ENCODE measurements around the gene S100Z. TPM values are rescaled to one million over a fixed set of nuclear protein-coding genes. Genes with fewer than 3 reads are reported as not detected.
A peak's percentile ranks its signal among the peaks of the same experiment; 100 is the strongest.
"Not testable (repeated sequence)": the region's sequence is repeated elsewhere in the genome, so short reads cannot be mapped to it uniquely, and the experiment has no call there.

S100Z gene
- total RNA-seq, 1 donor from 2014 or later: not detected

- Mint-ChIP-seq H3K9me3 (ENCODE audit: unreplicated experiment) (no peaks in the 10 kb centered on the region), H3K27me3 (ENCODE audit: unreplicated experiment) (peaks cover 3% of the 10 kb centered on the region), H3K4me3 (ENCODE audit: unreplicated experiment) (peak within 1 kb of the TSS; percentile 80), H3K36me3 (ENCODE audit: unreplicated experiment) (no peaks in the 10 kb centered on the region), H3K27ac (ENCODE audit: unreplicated experiment) (no peak within 1 kb of the TSS), H3K4me1 (ENCODE audit: low read depth, unreplicated experiment) (no peaks in the 10 kb centered on the region)
- TF ChIP-seq, protein P1, sequence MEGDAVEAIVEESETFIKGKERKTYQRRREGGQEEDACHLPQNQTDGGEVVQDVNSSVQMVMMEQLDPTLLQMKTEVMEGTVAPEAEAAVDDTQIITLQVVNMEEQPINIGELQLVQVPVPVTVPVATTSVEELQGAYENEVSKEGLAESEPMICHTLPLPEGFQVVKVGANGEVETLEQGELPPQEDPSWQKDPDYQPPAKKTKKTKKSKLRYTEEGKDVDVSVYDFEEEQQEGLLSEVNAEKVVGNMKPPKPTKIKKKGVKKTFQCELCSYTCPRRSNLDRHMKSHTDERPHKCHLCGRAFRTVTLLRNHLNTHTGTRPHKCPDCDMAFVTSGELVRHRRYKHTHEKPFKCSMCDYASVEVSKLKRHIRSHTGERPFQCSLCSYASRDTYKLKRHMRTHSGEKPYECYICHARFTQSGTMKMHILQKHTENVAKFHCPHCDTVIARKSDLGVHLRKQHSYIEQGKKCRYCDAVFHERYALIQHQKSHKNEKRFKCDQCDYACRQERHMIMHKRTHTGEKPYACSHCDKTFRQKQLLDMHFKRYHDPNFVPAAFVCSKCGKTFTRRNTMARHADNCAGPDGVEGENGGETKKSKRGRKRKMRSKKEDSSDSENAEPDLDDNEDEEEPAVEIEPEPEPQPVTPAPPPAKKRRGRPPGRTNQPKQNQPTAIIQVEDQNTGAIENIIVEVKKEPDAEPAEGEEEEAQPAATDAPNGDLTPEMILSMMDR (IDR thresholded peaks at IDR 0.05; ENCODE audit: partially characterized antibody, unreplicated experiment): no peak
- peak; percentile 51 for DNase-seq
Measured at GRCh38 chr5:76818844-76819831, 30.7 kb upstream of the S100Z start, which contains the start of gene F2RL1. Gene F2RL1 (plus strand): TSS chr5:76819030. CDS start chr5:76819183, 153 bp downstream.

GRCh38 chr5:76819851-76820525, 29.8 kb upstream of the S100Z start:
- no peaks in the 10 kb centered on the region for H3K9me3 Mint-ChIP-seq (ENCODE audit: unreplicated experiment)
- H3K36me3 Mint-ChIP-seq (ENCODE audit: unreplicated experiment): no peaks in the 10 kb centered on the region
- H3K27me3 Mint-ChIP-seq (ENCODE audit: unreplicated experiment): peaks cover 3% of the 10 kb centered on the region
- TF ChIP-seq, protein P1 (IDR thresholded peaks at IDR 0.05; ENCODE audit: partially characterized antibody, unreplicated experiment): no peak
- H3K4me3 Mint-ChIP-seq (ENCODE audit: unreplicated experiment): peak overlapping the region; percentile 39
- H3K27ac Mint-ChIP-seq (ENCODE audit: unreplicated experiment): no peak overlapping the region
- no peak for DNase-seq
- no peaks in the 10 kb centered on the region for H3K4me1 Mint-ChIP-seq (ENCODE audit: low read depth, unreplicated experiment)

DNA sequence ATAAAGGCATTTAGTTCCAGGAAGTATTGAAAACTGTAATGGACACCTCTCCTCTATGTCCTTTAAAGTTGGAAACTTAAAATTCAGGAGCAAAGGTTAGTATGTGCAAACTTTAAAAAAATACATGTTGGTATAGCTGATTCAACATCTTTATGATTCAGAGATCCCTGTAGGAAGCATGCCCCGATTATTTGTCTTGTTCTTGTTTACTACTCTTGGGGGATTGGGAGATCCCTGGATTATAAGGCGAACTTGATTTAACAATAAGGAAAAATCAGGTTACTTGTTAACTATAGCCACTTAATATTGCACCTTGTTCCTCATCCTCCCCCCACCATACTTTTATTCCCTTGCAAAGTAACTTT, 29.3 kb upstream of the S100Z start:
- peaks cover 3% of the 10 kb centered on the region for H3K27me3 Mint-ChIP-seq (ENCODE audit: unreplicated experiment)
- no peaks in the 10 kb centered on the region for H3K4me1 Mint-ChIP-seq (ENCODE audit: low read depth, unreplicated experiment)
- H3K27ac Mint-ChIP-seq (ENCODE audit: unreplicated experiment): no peak overlapping the region
- TF ChIP-seq, protein P1 (IDR thresholded peaks at IDR 0.05; ENCODE audit: partially characterized antibody, unreplicated experiment): no peak
- H3K4me3 Mint-ChIP-seq (ENCODE audit: unreplicated experiment): peak overlapping the region; percentile 17
- no peak for DNase-seq
- H3K36me3 Mint-ChIP-seq (ENCODE audit: unreplicated experiment): no peaks in the 10 kb centered on the region
- no peaks in the 10 kb centered on the region for H3K9me3 Mint-ChIP-seq (ENCODE audit: unreplicated experiment)

- Mint-ChIP-seq H3K9me3 (ENCODE audit: unreplicated experiment) (no peaks in the 10 kb centered on the region), H3K27ac (ENCODE audit: unreplicated experiment) (no peak overlapping the region), H3K27me3 (ENCODE audit: unreplicated experiment) (peaks cover 3% of the 10 kb centered on the region), H3K4me3 (ENCODE audit: unreplicated experiment) (no peak overlapping the region), H3K36me3 (ENCODE audit: unreplicated experiment) (no peaks in the 10 kb centered on the region), H3K4me1 (ENCODE audit: low read depth, unreplicated experiment) (no peaks in the 10 kb centered on the region)
- no peak for DNase-seq
- TF ChIP-seq, protein P1 (IDR thresholded peaks at IDR 0.05; ENCODE audit: partially characterized antibody, unreplicated experiment): no peak
Measured at GRCh38 chr5:76821136-76821535, 28.7 kb upstream of the S100Z start.

DNA sequence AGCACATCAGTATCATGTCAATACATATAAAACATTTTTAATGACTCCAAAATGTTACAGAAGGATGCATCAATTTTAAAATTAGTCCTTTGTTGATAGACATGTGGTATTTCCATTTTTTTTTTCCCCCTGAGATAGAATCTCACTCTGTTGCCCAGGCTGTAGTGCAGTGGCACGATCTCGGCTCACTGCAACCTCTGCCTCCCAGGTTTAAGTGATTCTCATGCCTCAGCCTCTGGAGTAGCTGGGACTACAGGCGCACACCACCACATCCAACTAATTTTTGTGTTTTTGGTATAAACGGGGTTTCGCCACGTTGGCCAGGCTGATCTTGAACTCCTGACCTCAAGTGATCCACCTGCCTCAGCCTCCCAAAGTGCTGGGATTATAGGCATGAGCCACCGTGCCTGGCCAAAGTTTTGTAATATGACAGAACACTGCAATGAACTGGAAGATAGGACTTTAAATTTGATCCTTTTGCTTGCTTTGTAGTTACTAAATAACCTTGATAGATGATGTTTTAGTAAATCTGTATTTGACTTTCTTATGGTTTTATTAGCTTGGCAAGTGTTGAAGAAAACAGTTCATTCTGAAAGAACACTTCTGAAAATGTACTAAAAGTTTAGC, 27.6 kb upstream of the S100Z start:
- H3K9me3 Mint-ChIP-seq (ENCODE audit: unreplicated experiment); H3K4me1 Mint-ChIP-seq (ENCODE audit: low read depth, unreplicated experiment); H3K36me3 Mint-ChIP-seq (ENCODE audit: unreplicated experiment); H3K27me3 Mint-ChIP-seq (ENCODE audit: unreplicated experiment); H3K4me3 Mint-ChIP-seq (ENCODE audit: unreplicated experiment); H3K27ac Mint-ChIP-seq (ENCODE audit: unreplicated experiment); DNase-seq: not testable (repeated sequence)

GRCh38 chr5:76826416-76826815, 23.4 kb upstream of the S100Z start:
- H3K4me1 Mint-ChIP-seq (ENCODE audit: low read depth, unreplicated experiment): not testable (repeated sequence)

More at GRCh38 chr5:76826416-76826815, 23.4 kb upstream of the S100Z start:
- DNase-seq; H3K27ac Mint-ChIP-seq (ENCODE audit: unreplicated experiment); H3K27me3 Mint-ChIP-seq (ENCODE audit: unreplicated experiment); H3K36me3 Mint-ChIP-seq (ENCODE audit: unreplicated experiment); H3K9me3 Mint-ChIP-seq (ENCODE audit: unreplicated experiment); H3K4me3 Mint-ChIP-seq (ENCODE audit: unreplicated experiment): not testable (repeated sequence)
